Measurements from ENCODE around the gene CDKN1B.

GRCh38 chr12:12749433-12749832 is 32.3 kb downstream of the CDKN1B start:
- TF ChIP-seq, protein P1, sequence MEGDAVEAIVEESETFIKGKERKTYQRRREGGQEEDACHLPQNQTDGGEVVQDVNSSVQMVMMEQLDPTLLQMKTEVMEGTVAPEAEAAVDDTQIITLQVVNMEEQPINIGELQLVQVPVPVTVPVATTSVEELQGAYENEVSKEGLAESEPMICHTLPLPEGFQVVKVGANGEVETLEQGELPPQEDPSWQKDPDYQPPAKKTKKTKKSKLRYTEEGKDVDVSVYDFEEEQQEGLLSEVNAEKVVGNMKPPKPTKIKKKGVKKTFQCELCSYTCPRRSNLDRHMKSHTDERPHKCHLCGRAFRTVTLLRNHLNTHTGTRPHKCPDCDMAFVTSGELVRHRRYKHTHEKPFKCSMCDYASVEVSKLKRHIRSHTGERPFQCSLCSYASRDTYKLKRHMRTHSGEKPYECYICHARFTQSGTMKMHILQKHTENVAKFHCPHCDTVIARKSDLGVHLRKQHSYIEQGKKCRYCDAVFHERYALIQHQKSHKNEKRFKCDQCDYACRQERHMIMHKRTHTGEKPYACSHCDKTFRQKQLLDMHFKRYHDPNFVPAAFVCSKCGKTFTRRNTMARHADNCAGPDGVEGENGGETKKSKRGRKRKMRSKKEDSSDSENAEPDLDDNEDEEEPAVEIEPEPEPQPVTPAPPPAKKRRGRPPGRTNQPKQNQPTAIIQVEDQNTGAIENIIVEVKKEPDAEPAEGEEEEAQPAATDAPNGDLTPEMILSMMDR (IDR thresholded peaks at IDR 0.05; ENCODE audit: insufficient read depth, low read length), result no peak
- TF ChIP-seq POLR2AphosphoS5 (IDR thresholded peaks at IDR 0.05; ENCODE audit: low read depth) (no peak), SPI1 (IDR thresholded peaks at IDR 0.05; ENCODE audit: borderline replicate concordance, low read depth) (no peak), GABPA (IDR thresholded peaks at IDR 0.05; ENCODE audit: low read depth) (no peak)
- TF ChIP-seq, protein P2, sequence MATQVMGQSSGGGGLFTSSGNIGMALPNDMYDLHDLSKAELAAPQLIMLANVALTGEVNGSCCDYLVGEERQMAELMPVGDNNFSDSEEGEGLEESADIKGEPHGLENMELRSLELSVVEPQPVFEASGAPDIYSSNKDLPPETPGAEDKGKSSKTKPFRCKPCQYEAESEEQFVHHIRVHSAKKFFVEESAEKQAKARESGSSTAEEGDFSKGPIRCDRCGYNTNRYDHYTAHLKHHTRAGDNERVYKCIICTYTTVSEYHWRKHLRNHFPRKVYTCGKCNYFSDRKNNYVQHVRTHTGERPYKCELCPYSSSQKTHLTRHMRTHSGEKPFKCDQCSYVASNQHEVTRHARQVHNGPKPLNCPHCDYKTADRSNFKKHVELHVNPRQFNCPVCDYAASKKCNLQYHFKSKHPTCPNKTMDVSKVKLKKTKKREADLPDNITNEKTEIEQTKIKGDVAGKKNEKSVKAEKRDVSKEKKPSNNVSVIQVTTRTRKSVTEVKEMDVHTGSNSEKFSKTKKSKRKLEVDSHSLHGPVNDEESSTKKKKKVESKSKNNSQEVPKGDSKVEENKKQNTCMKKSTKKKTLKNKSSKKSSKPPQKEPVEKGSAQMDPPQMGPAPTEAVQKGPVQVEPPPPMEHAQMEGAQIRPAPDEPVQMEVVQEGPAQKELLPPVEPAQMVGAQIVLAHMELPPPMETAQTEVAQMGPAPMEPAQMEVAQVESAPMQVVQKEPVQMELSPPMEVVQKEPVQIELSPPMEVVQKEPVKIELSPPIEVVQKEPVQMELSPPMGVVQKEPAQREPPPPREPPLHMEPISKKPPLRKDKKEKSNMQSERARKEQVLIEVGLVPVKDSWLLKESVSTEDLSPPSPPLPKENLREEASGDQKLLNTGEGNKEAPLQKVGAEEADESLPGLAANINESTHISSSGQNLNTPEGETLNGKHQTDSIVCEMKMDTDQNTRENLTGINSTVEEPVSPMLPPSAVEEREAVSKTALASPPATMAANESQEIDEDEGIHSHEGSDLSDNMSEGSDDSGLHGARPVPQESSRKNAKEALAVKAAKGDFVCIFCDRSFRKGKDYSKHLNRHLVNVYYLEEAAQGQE (IDR thresholded peaks at IDR 0.05; ENCODE audit: insufficient replicate concordance, low read depth), result no peak
